ENCODE measurements around the gene CCL18. TPM values are rescaled to one million over a fixed set of nuclear protein-coding genes. Genes with fewer than 3 reads are reported as not detected.

Gene CCL18
- total and polyA plus RNA-seq, 2 of the 8 experiments (the other 6 are each of a cell fraction or from before 2014, with no cell fraction given), result not detected

- POLR2A ChIA-PET (ENCODE audit: partially characterized antibody), result no interaction called here
- no peak for FAIRE-seq
- TF ChIP-seq CREB1 (IDR thresholded peaks at IDR 0.05) (no peak), BCL11A (IDR thresholded peaks at IDR 0.05; ENCODE audit: low read depth in 2 of 2, low read length in 2 of 2) (no peak), EP300 (IDR thresholded peaks at IDR 0.05; ENCODE audit: borderline replicate concordance in 1 of 2, low read depth in 2 of 2, low read length in 2 of 2) (no peak), POU5F1 (IDR thresholded peaks at IDR 0.05; ENCODE audit: low read depth, low read length) (no peak)
- TF ChIP-seq, protein P1, sequence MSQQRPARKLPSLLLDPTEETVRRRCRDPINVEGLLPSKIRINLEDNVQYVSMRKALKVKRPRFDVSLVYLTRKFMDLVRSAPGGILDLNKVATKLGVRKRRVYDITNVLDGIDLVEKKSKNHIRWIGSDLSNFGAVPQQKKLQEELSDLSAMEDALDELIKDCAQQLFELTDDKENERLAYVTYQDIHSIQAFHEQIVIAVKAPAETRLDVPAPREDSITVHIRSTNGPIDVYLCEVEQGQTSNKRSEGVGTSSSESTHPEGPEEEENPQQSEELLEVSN (IDR thresholded peaks at IDR 0.05), result no peak
Measured at GRCh38 chr17:36117505-36118382, 53.7 kb downstream of the CCL18 start.

More at GRCh38 chr17:36117505-36118382, 53.7 kb downstream of the CCL18 start:
- Histone ChIP-seq H3K4me1 (replicated peaks in 1 of 4; ENCODE audit: control insufficient read depth in 3 of 4, insufficient read depth in 4 of 4, low read length in 3 of 4) (no peaks in the 10 kb centered on the region; a peak in 1 of 7 replicates), H3K4me2 (ENCODE audit: insufficient read depth in 1 of 2, low read depth in 2 of 2, low read length in 2 of 2) (no peak overlapping the region), H3K23me2 (ENCODE audit: low read depth, low read length) (no peaks in the 10 kb centered on the region), H3K27me3 (replicated peaks in 1 of 4; ENCODE audit: control insufficient read depth in 3 of 4, extremely low read depth in 1 of 4, insufficient read depth in 3 of 4, low read length in 3 of 4) (no peaks in the 10 kb centered on the region), H2BK12ac (ENCODE audit: low read depth, low read length) (no peak overlapping the region), H3K23ac (ENCODE audit: insufficient read length) (no peak overlapping the region), H3K9me3 (ENCODE audit: insufficient read depth in 2 of 2, low read depth in 1 of 2, low read length in 1 of 2) (0 out of 4 replicates have a peak, but pooled peaks cover 0 to 3% of the 10 kb centered on the region in 2 experiments), H4K20me1 (replicated peaks in 1 of 2; ENCODE audit: control insufficient read depth in 1 of 2, insufficient read depth in 2 of 2, low read length in 2 of 2) (peaks cover 0 to 1% of the 10 kb centered on the region in 2 experiments), H2BK15ac (ENCODE audit: low read length) (no peak overlapping the region), H2BK20ac (ENCODE audit: low read length) (no peak overlapping the region), H3K36me3 (ENCODE audit: control insufficient read depth in 2 of 4, insufficient read depth in 4 of 4, low read length in 3 of 4) (no peaks in the 10 kb centered on the region), H3K4ac (replicated peaks; ENCODE audit: insufficient read length, low read depth, low read length) (no peak overlapping the region), H2AFZ (ENCODE audit: low read length) (no peak overlapping the region), H2AK5ac (ENCODE audit: low read depth, low read length) (no peak overlapping the region), H4K91ac (replicated peaks; ENCODE audit: insufficient read length, low read length) (no peak overlapping the region), H3K56ac (replicated peaks; ENCODE audit: insufficient read length, low read depth, low read length) (no peak overlapping the region), H4K8ac (ENCODE audit: extremely low read depth, insufficient read depth, low read length) (no peak overlapping the region), H2BK5ac (ENCODE audit: low read depth, low read length) (no peak overlapping the region), H3K14ac (ENCODE audit: insufficient read length) (no peak overlapping the region), H3K79me2 (ENCODE audit: control insufficient read depth in 1 of 2, insufficient read depth in 2 of 2, low read length in 2 of 2) (no peaks in the 10 kb centered on the region), H3K18ac (ENCODE audit: extremely low read depth, low read length) (no peak overlapping the region), H3K4me3 (ENCODE audit: extremely low read depth in 1 of 4, insufficient read depth in 2 of 4, low read depth in 3 of 4, low read length in 4 of 4) (no peak overlapping the region), H3K9ac (replicated peaks in 1 of 4; ENCODE audit: extremely low read depth in 1 of 4, low read depth in 3 of 4, low read length in 3 of 4) (no peak overlapping the region), H3K79me1 (ENCODE audit: low read depth, low read length) (no peaks in the 10 kb centered on the region), H2BK120ac (replicated peaks; ENCODE audit: low read depth, low read length) (no peak overlapping the region), H3K27ac (ENCODE audit: low read depth, low read length) (no peak overlapping the region), H4K5ac (ENCODE audit: insufficient read length, low read depth, low read length) (no peak overlapping the region)
- WGBS, 2 experiments (ENCODE audit: extremely low coverage in 1 of 2, insufficient coverage in 1 of 2, insufficient read length in 1 of 2, insufficient replicate concordance in 2 of 2, low coverage in 1 of 2, low lambda C conversion rate in 2 of 2, missing lambda C conversion rate in 1 of 2), result 54% methylated on average over 4 of the region's 5 CpGs; no CpG with 5 or more reads in 1 of the 2 experiments
- DNase-seq (ENCODE audit: low read depth in 1 of 2, low spot score in 2 of 2), result no peak
- CTCF ChIA-PET (ENCODE audit: partially characterized antibody), result interaction anchor here (1.9 to 3.6 kb wide), 2 partner anchors 15 to 31 kb away, joined by 6 to 11 read pairs; no protein-coding TSS in a partner anchor

Data from H1 (cell line).